ENCODE results near the gene ABL1. TPM values are rescaled to one million over a fixed set of nuclear protein-coding genes. Genes with fewer than 3 reads are reported as not detected.

ABL1 gene
- total and polyA plus RNA-seq, 7 donors: 24.5 to 127 (median 69.6) TPM

DNA sequence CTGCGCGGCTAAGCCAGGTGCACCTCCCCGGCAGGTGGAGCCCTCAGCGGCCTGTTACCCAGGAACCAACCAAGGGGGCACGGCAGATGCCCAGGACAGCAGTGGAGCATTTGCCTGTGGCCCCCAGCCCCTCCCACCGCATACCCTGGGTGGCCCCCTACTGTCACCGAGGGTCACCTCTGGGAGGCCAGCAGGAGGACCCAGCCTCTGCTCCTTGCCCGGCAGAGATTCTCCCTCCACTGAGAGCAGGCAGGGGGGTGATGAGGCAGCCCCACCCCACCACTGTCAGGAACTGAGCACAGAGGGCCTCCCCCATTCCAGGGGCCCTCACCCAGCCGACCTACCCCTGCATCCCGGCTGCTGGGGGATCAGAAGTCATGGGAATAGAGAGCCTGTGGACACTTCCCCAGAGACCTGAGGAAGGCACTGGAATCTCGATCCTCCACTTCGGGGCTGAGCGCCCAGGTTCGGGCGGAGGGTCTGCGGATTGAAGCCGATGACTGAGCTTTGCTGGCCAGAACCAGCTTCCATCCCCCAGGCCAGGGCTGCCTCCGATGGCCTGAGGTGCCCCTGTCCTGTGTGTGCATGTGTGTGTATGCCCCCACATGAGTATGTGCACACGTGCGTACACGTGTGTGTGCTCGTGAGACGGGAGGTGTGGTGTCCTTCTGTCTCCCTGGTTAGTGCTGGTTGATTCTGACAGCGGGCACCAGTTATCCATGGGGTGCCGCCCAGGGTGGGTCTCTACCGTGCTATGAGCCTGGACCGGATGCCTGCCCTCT, 61.4 kb downstream of the ABL1 start, which contains the start of gene QRFP:
Gene QRFP, minus strand, starts transcription at position 580 of the 782 bp plus-strand sequence. CDS start 2,974 bp downstream, outside the sequence.
- H3K36me3 ChIP-seq: peaks cover 7 to 24% (median 15%) of the 10 kb centered on the region in 4 donors
- TF ChIP-seq, protein P1, sequence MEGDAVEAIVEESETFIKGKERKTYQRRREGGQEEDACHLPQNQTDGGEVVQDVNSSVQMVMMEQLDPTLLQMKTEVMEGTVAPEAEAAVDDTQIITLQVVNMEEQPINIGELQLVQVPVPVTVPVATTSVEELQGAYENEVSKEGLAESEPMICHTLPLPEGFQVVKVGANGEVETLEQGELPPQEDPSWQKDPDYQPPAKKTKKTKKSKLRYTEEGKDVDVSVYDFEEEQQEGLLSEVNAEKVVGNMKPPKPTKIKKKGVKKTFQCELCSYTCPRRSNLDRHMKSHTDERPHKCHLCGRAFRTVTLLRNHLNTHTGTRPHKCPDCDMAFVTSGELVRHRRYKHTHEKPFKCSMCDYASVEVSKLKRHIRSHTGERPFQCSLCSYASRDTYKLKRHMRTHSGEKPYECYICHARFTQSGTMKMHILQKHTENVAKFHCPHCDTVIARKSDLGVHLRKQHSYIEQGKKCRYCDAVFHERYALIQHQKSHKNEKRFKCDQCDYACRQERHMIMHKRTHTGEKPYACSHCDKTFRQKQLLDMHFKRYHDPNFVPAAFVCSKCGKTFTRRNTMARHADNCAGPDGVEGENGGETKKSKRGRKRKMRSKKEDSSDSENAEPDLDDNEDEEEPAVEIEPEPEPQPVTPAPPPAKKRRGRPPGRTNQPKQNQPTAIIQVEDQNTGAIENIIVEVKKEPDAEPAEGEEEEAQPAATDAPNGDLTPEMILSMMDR (IDR thresholded peaks at IDR 0.05): no peak
- TF ChIP-seq POLR2AphosphoS5 (IDR thresholded peaks at IDR 0.05): peak in 2 of 4 donors; percentile 42 to 54
- TF ChIP-seq EP300 (IDR thresholded peaks at IDR 0.05): no peak
- no peak within 1 kb of the TSS for H3K4me3 ChIP-seq
- no peaks in the 10 kb centered on the region for H3K9me3 ChIP-seq
- H3K4me1 ChIP-seq: peaks cover 0 to 40% (median 32%) of the 10 kb centered on the region in 4 donors
- 25 to 75% methylated on average over 27 of the region's 27 CpGs for WGBS, 2 donors
- no peak for DNase-seq
- H3K27ac ChIP-seq: no peak within 1 kb of the TSS
- H3K27me3 ChIP-seq: peaks cover 0 to 36% (median 8%) of the 10 kb centered on the region in 3 donors
- intact Hi-C loops (cut with DNase I): no loop called here

DNA sequence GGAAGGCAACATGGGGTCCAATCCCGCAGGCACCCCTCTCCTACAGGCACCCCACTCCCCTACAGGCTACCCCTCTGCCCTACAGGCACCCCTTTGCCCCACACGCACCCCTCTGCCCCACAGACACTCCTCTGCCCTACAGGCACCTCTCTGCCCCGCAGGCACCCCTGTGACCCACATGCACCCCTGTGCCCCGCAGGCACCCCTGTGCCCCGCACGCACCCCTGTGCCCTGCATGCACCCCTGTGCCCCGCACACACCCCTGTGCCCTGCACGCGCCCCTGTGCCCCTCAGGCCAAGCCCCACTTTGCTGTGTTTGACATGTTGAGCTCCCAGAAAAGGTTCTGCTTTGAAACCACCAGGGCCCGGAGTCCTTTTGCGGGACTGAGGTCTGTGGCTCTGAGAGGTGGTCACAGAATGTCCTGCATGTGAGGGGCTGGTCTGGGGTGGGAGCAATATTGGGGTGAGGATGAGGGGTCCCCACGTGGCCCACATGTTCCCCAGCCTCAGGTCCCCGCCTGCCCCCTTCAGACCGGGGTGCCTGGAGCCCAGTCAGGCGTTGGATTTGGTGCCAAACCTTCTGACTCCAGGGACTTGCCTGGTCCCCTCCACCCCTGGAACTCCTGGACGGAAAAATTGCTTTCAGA, 62.2 kb downstream of the ABL1 start:
- Histone ChIP-seq H3K4me3 (no peak overlapping the region), H3K4me1 (peaks cover 0 to 39% (median 32%) of the 10 kb centered on the region in 4 donors), H3K9me3 (no peaks in the 10 kb centered on the region), H3K27ac (no peak overlapping the region), H3K27me3 (peaks cover 0 to 44% (median 12%) of the 10 kb centered on the region in 3 donors), H3K36me3 (peaks cover 7 to 16% (median 11%) of the 10 kb centered on the region in 4 donors)
- intact Hi-C loops (cut with DNase I): no loop called here
- WGBS, 2 donors: 53 to 84% methylated on average over 16 of the region's 16 CpGs
- TF ChIP-seq POLR2A (IDR thresholded peaks at IDR 0.05) (no peak), POLR2AphosphoS5 (IDR thresholded peaks at IDR 0.05) (no peak), EP300 (IDR thresholded peaks at IDR 0.05) (no peak)
- TF ChIP-seq, protein P1 (IDR thresholded peaks at IDR 0.05): no peak
- no peak for DNase-seq

DNA sequence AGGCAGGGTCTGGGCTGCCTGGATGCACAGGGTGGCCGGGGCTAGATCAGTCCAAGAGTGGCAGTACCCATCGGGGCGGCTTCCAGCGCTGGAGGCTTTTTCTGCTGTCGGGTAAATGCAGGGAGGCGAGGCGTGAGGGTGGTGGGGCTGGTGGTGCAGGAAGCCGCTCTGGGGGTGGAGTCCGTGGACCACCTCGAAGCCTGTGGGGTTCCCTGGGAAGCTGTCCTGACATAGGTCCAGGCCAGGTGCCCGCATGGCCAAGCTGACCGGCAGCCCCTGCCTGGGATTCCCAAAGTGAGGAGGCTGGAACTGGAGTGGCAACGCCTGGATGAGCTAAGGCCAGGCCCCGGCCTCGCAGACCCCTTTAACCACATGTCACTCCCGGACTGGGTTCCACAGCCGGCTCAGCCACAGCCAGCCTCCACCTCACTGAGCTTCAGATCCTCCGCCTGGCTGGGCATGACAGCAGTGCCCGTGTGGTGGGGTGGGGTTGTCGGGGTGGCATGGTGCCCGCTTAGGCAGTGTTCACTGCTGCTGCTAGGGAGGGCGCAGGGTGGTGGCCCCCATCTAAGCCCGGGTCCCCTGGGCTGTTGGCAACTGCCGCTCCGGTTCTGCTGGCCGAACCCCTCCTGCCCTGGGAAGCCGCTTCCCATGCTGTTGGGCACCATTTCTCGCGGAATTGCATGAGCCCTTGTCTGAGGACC, 62.9 kb downstream of the ABL1 start:
- 24 to 69% methylated on average over 29 of the region's 29 CpGs for WGBS, 2 donors
- H3K27ac ChIP-seq: no peak overlapping the region
- TF ChIP-seq, protein P1 (IDR thresholded peaks at IDR 0.05): no peak
- TF ChIP-seq EP300 (IDR thresholded peaks at IDR 0.05) (no peak), POLR2AphosphoS5 (IDR thresholded peaks at IDR 0.05) (peak in 1 of 4 donors; percentile 10)
- peaks cover 5 to 9% (median 6%) of the 10 kb centered on the region in 4 donors for H3K36me3 ChIP-seq
- peaks cover 0 to 33% (median 32%) of the 10 kb centered on the region in 4 donors for H3K4me1 ChIP-seq
- intact Hi-C loops (cut with DNase I): no loop called here
- peaks cover 0 to 52% (median 20%) of the 10 kb centered on the region in 3 donors for H3K27me3 ChIP-seq
- no peak overlapping the region for H3K4me3 ChIP-seq
- no peaks in the 10 kb centered on the region for H3K9me3 ChIP-seq
- DNase-seq: no peak

DNA sequence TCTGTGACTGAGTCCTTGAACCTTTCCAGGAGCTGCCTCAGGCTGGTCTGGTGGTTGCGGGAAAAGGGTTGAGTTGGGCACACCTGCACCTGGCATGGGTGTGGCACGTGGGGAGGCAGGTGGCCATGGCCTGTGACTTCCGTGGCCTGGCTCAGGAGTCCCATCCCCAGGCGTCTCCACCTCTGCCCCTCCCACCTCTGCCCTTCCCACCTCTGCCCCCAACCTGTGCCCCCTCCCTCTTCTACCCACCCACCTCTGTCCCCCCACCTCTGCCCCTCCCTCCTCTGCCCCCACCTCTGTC, 63.4 kb downstream of the ABL1 start:
- H3K4me1 ChIP-seq: peaks cover 0 to 29% (median 27%) of the 10 kb centered on the region in 4 donors
- no peak overlapping the region for H3K4me3 ChIP-seq
- TF ChIP-seq EP300 (IDR thresholded peaks at IDR 0.05) (no peak), POLR2AphosphoS5 (IDR thresholded peaks at IDR 0.05) (no peak)
- TF ChIP-seq, protein P1 (IDR thresholded peaks at IDR 0.05): no peak
- peaks cover 0 to 57% (median 25%) of the 10 kb centered on the region in 3 donors for H3K27me3 ChIP-seq
- no peak overlapping the region for H3K27ac ChIP-seq
- H3K9me3 ChIP-seq: no peaks in the 10 kb centered on the region
- peaks cover under 1 to 4% (median 1%) of the 10 kb centered on the region in 4 donors for H3K36me3 ChIP-seq
- WGBS, 2 donors: 20 to 52% methylated on average over 4 of the region's 4 CpGs
- DNase-seq: no peak
- intact Hi-C loops (cut with DNase I): no loop called here

Measured in sigmoid colon (tissue), 7 donors.